BJ (cell line): ENCODE data around the gene ANKRD34A. TPM values are rescaled to one million over a fixed set of nuclear protein-coding genes. Genes with fewer than 3 reads are reported as not detected.

Experiments
- CTCF ChIA-PET: fragments of 350-600 bp; formaldehyde crosslinking; extraction: SDS; loops from one replicate; lab custom pipeline; 2021; ENCODE audit warnings: antibody characterized with exemption, inconsistent platforms; lab: Yijun Ruan, JAX
- POLR2A ChIA-PET: fragments of 300-600 bp; sonication (Branson Sonifier 250); formaldehyde crosslinking; extraction: SDS; loops from one replicate; lab custom pipeline; 2021; ENCODE audit warnings: antibody characterized with exemption; lab: Charles Lee
- DNase-seq: peaks from one replicate; pipeline ENCODE4 v3.0.0-alpha.2; 2011; ENCODE audit warnings: low read depth
- H3K27me3 ChIP-seq: 2 replicates; pipeline ENCODE4 v1.6.0; 2011; ENCODE audit warnings: low read length; ENCODE audit not compliant: control insufficient read depth, insufficient read depth
- H3K36me3 ChIP-seq: 2 replicates; pipeline ENCODE4 v1.5.1; 2011; ENCODE audit warnings: low read length; ENCODE audit not compliant: control insufficient read depth, insufficient read depth
- H3K4me3 ChIP-seq: 2 replicates; pipeline ENCODE4 v1.5.1; 2011; ENCODE audit warnings: low read depth, mild to moderate bottlenecking, control low read depth, low read length
- CTCF ChIP-seq: IDR thresholded peaks from 2 replicates; pipeline ENCODE4 v1.5.1; 2011; ENCODE audit warnings: low read depth, mild to moderate bottlenecking, control low read depth, inconsistent platforms, low read length, moderate library complexity; ENCODE audit not compliant: insufficient read depth
- polyA plus RNA-seq: library from polyadenylated mRNA; depleted of rRNA; stranded (reverse); fragments of >200 nt; gene quantifications from 2 replicates; pipeline ENCODE4 v1.2.3, GENCODE V29; 2011

Gene ANKRD34A
- polyA plus RNA-seq, 1 experiment, result 1.3 TPM

GRCh38 chr1:146007489-146008133 is 43.2 kb upstream of the ANKRD34A start:
- H3K36me3 ChIP-seq, result no peaks in the 10 kb centered on the region
- no peak for TF ChIP-seq CTCF

GRCh38 chr1:146001709-146002108 is 37.3 kb upstream of the ANKRD34A start:
- DNase-seq, result no peak
- POLR2A ChIA-PET, result interaction anchor here (0.6 kb wide), 1 partner anchor 29 kb away, joined by 3 read pairs; no protein-coding TSS in a partner anchor
- no peaks in the 10 kb centered on the region for H3K27me3 ChIP-seq
- no peaks in the 10 kb centered on the region for H3K36me3 ChIP-seq
- CTCF ChIA-PET, result interaction anchor here (0.9 to 3.1 kb wide), 3 partner anchors 8 to 26 kb away, joined by 3 to 18 read pairs (median 6); no protein-coding TSS in a partner anchor
- TF ChIP-seq CTCF, result no peak
- no peak overlapping the region for H3K4me3 ChIP-seq

More at GRCh38 chr1:146007489-146008133, 43.2 kb upstream of the ANKRD34A start:
- no peak for DNase-seq
- POLR2A ChIA-PET, result interaction anchor here (1.0 kb wide), 1 partner anchor 28 kb away, joined by 3 read pairs; no protein-coding TSS in a partner anchor
- CTCF ChIA-PET, result interaction anchor here (0.6 to 9.8 kb wide), 15 partner anchors 9 to 163 kb away, joined by 3 to 171 read pairs (median 5); partner anchors contain the start of genes ANKRD34A, ANKRD35, HJV and NUDT17
- Histone ChIP-seq H3K27me3 (no peaks in the 10 kb centered on the region), H3K4me3 (no peak overlapping the region)

- H3K4me3 ChIP-seq, result no peak overlapping the region
- TF ChIP-seq CTCF, result no peak
- ChIA-PET CTCF (interaction anchor here (2.6 kb wide), 1 partner anchor 7 kb away, joined by 14 read pairs; no protein-coding TSS in a partner anchor), POLR2A (no interaction called here)
- no peaks in the 10 kb centered on the region for H3K27me3 ChIP-seq
- H3K36me3 ChIP-seq, result peaks cover 2% of the 10 kb centered on the region
- DNase-seq, result no peak
Measured at GRCh38 chr1:145999321-146000024, 35.1 kb upstream of the ANKRD34A start.

- TF ChIP-seq CTCF, result no peak
- Histone ChIP-seq H3K4me3 (no peak overlapping the region), H3K36me3 (peaks cover 18% of the 10 kb centered on the region), H3K27me3 (no peaks in the 10 kb centered on the region)
- CTCF ChIA-PET, result interaction anchor here (0.9 to 12.4 kb wide), 3 partner anchors 9 to 20 kb away, joined by 5 to 117 read pairs (median 14); no protein-coding TSS in a partner anchor
- no peak for DNase-seq
- POLR2A ChIA-PET, result interaction anchor here (1.0 kb wide), 1 partner anchor 18 kb away, joined by 3 read pairs; no protein-coding TSS in a partner anchor
Measured at GRCh38 chr1:145997718-145998023, 33.3 kb upstream of the ANKRD34A start.
